Keratinocyte (primary cell): ENCODE results near the gene FARP1. TPM values are rescaled to one million over a fixed set of nuclear protein-coding genes. Genes with fewer than 3 reads are reported as not detected.
"Not testable (repeated sequence)": the region's sequence is repeated elsewhere in the genome, so short reads cannot be mapped to it uniquely, and the experiment has no call there.

ENCODE experiments used
- DNase-seq: peaks from one replicate; pipeline ENCODE4 v3.0.0-alpha.2; 2011; ENCODE audit warnings: low read depth, missing footprints, low spot score
- FAIRE-seq: peaks from 2 replicates; lab custom pipeline; 2011; peaks lifted over from hg19 to GRCh38; lab: Jason Lieb, UNC
- H2AFZ ChIP-seq: 2 replicates; pipeline ENCODE4 v1.6.0; 2012; ENCODE audit warnings: low read length, control low read depth, inconsistent platforms; ENCODE audit not compliant: control insufficient read depth
- H3K27ac ChIP-seq: 2 replicates; pipeline ENCODE4 v1.5.1; 2011; ENCODE audit warnings: low read length; ENCODE audit not compliant: control insufficient read depth, insufficient read depth
- H3K27me3 ChIP-seq: 3 replicates; pipeline ENCODE4 v1.6.0; 2011; ENCODE audit warnings: low read length; ENCODE audit not compliant: control insufficient read depth, insufficient read depth; ENCODE audit errors: extremely low read depth
- H3K36me3 ChIP-seq, 2 experiments: 2 replicates in 1 of 2; 3 replicates in 1 of 2; pipeline ENCODE4 v1.5.1; 2011; ENCODE audit warnings: low read length in 2 of 2, mild to moderate bottlenecking in 1 of 2; ENCODE audit not compliant: control insufficient read depth in 2 of 2, insufficient read depth in 2 of 2; ENCODE audit errors: extremely low read depth in 1 of 2
- H3K4me1 ChIP-seq: 3 replicates; pipeline ENCODE4 v1.5.1; 2011; ENCODE audit warnings: low read length; ENCODE audit not compliant: control insufficient read depth, insufficient read depth; ENCODE audit errors: extremely low read depth
- H3K4me2 ChIP-seq: 3 replicates; pipeline ENCODE4 v1.6.0; 2011; ENCODE audit warnings: low read depth, low read length; ENCODE audit not compliant: control insufficient read depth, insufficient read depth; ENCODE audit errors: extremely low read depth
- H3K4me3 ChIP-seq, 3 experiments: fragments of 200-600 bp in 1 of 3; sonication (generic) in 1 of 3; 2 replicates in 2 of 3; 3 replicates in 1 of 3; pipeline ENCODE4 v1.5.1; 2011 to 2016; ENCODE audit warnings: low read length in 3 of 3, mild to moderate bottlenecking in 3 of 3, control low read depth in 2 of 3, inconsistent platforms in 1 of 3, low read depth in 1 of 3, mixed read lengths in 1 of 3, mixed run types in 1 of 3, moderate library complexity in 1 of 3; ENCODE audit not compliant: control insufficient read depth in 2 of 3, insufficient read depth in 2 of 3; ENCODE audit errors: extremely low read depth in 1 of 3
- H3K79me2 ChIP-seq: 2 replicates; pipeline ENCODE4 v1.6.0; 2012; ENCODE audit warnings: low read length; ENCODE audit not compliant: control insufficient read depth, insufficient read depth
- H3K9ac ChIP-seq: 3 replicates; pipeline ENCODE4 v1.6.0; 2011; ENCODE audit warnings: low read length; ENCODE audit not compliant: control insufficient read depth, insufficient read depth; ENCODE audit errors: extremely low read depth
- H3K9me1 ChIP-seq: 3 replicates; pipeline ENCODE4 v1.6.0; 2011; ENCODE audit warnings: low read length; ENCODE audit not compliant: control insufficient read depth, insufficient read depth; ENCODE audit errors: extremely low read depth
- H3K9me3 ChIP-seq: 2 replicates; pipeline ENCODE4 v1.5.1; 2012; ENCODE audit warnings: low read depth, low read length; ENCODE audit not compliant: control insufficient read depth
- H4K20me1 ChIP-seq: 3 replicates; pipeline ENCODE4 v1.6.0; 2011; ENCODE audit warnings: low read length; ENCODE audit not compliant: control insufficient read depth, insufficient read depth; ENCODE audit errors: extremely low read depth
- CTCF ChIP-seq, 3 experiments: IDR thresholded peaks in 1 of 3; conservative IDR thresholded peaks in 1 of 3; optimal IDR thresholded peaks in 1 of 3; 2 replicates in 2 of 3; 3 replicates in 1 of 3; pipeline versions ENCODE3 to v1.5.1; 2011; ENCODE audit warnings: low read length in 3 of 3, mild to moderate bottlenecking in 3 of 3, moderate library complexity in 2 of 3, control low read depth in 1 of 3, inconsistent platforms in 1 of 3; ENCODE audit not compliant: insufficient read depth in 2 of 3; ENCODE audit errors: extremely low read depth in 1 of 3
- EZH2 ChIP-seq: IDR thresholded peaks from one replicate; pipeline ENCODE4 v1.6.1; 2012; ENCODE audit warnings: inconsistent platforms, mild to moderate bottlenecking, low read length, moderate library complexity
- dilution Hi-C: fragments of 300-500 bp; cut with MboI; formaldehyde crosslinking; loops from one replicate; pipeline ENCODE4 v1.7.0; 2020; ENCODE audit warnings: low sequenced_read_pairs; ENCODE audit not compliant: extremely low pct_ligation_motif_present
- polyA plus RNA-seq, 5 experiments: library from polyadenylated mRNA; depleted of rRNA in 3 of 5; stranded (reverse) in 3 of 5; stranded (forward) in 1 of 5; unstranded in 1 of 5; fragments of >200 nt; gene quantifications; 1 replicate in 1 of 5; 2 replicates in 3 of 5; 3 replicates in 1 of 5; pipeline versions ENCODE4 v1.2.1 to v1.2.3, GENCODE V29; 2011 to 2012; ENCODE audit warnings: missing spikeins in 2 of 5, low read depth in 1 of 5, low replicate concordance in 1 of 5

FARP1 gene
- polyA plus RNA-seq, 1 donor (not counting 4 experiments of a cell fraction or from before 2014, with no cell fraction given), result 10.3 TPM

- H3K9me3 ChIP-seq, result no peaks in the 10 kb centered on the region
- no peak for DNase-seq
- H3K27ac ChIP-seq, result no peak overlapping the region
- FAIRE-seq, result no peak
- dilution Hi-C loops, result no loop called here
- H3K4me1 ChIP-seq, result no peaks in the 10 kb centered on the region
- no peak overlapping the region for H3K9ac ChIP-seq
- H4K20me1 ChIP-seq, result no peaks in the 10 kb centered on the region
- H3K9me1 ChIP-seq, result no peaks in the 10 kb centered on the region
- H3K36me3 ChIP-seq, result no peaks in the 10 kb centered on the region
- TF ChIP-seq EZH2, result no peak
- TF ChIP-seq CTCF (optimal IDR thresholded peaks at IDR 0.05 in 1 of 3, IDR thresholded peaks at IDR 0.05 in 1 of 3, conservative IDR thresholded peaks at IDR 0.05 in 1 of 3; ENCODE audit: extremely low read depth in 1 of 3, insufficient read depth in 2 of 3, low read length in 3 of 3), result no peak
- no peak overlapping the region for H2AFZ ChIP-seq
- no peak overlapping the region for H3K4me2 ChIP-seq
- no peaks in the 10 kb centered on the region for H3K79me2 ChIP-seq
- no peaks in the 10 kb centered on the region for H3K27me3 ChIP-seq
- no peak overlapping the region for H3K4me3 ChIP-seq
These were observed 224.1 kb downstream of the FARP1 start for GRCh38 chr13:98366959-98367358.

DNA sequence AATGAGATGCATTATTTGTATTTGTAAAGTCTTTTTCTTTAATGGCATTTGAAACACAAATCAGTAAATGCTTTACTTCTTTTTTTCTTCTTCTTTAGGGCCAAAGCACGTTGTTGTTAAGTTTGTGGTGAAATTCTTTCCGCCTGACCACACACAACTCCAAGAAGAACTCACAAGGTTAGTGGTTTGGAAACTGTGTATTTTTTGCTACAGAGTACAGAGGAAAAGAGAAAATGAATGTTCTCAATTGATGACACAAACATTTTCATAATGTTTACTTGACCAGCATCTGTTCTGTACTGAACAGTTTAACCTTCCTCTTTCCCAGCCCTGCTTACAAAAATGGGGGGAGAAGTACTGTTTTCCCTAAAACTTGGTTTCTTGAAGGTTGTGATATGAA lies 225.1 kb downstream of the FARP1 start:
- Histone ChIP-seq H3K4me2 (no peak overlapping the region), H3K4me3 (no peak overlapping the region), H3K27ac (no peak overlapping the region), H3K36me3 (no peaks in the 10 kb centered on the region), H4K20me1 (no peaks in the 10 kb centered on the region), H3K79me2 (no peaks in the 10 kb centered on the region), H3K9me1 (no peaks in the 10 kb centered on the region), H3K9ac (no peak overlapping the region), H3K9me3 (no peaks in the 10 kb centered on the region), H2AFZ (no peak overlapping the region), H3K27me3 (no peaks in the 10 kb centered on the region), H3K4me1 (no peaks in the 10 kb centered on the region)
- TF ChIP-seq EZH2, result no peak
- no peak for TF ChIP-seq CTCF (optimal IDR thresholded peaks at IDR 0.05 in 1 of 3, IDR thresholded peaks at IDR 0.05 in 1 of 3, conservative IDR thresholded peaks at IDR 0.05 in 1 of 3; ENCODE audit: extremely low read depth in 1 of 3, insufficient read depth in 2 of 3, low read length in 3 of 3)
- dilution Hi-C loops, result no loop called here
- DNase-seq (no peak), FAIRE-seq (no peak)

GRCh38 chr13:98369520-98369919 lies 226.6 kb downstream of the FARP1 start:
- H3K27me3 ChIP-seq, H2AFZ ChIP-seq, H3K36me3 ChIP-seq, H3K4me1 ChIP-seq, H3K4me2 ChIP-seq, DNase-seq, H3K4me3 ChIP-seq, H3K27ac ChIP-seq, H3K9me3 ChIP-seq, dilution Hi-C loops, FAIRE-seq, H4K20me1 ChIP-seq, H3K9me1 ChIP-seq, H3K79me2 ChIP-seq, H3K9ac ChIP-seq: not testable (repeated sequence)
